PC-9 (cell line): ENCODE results near the gene FTO.

Experiments
- EZH2 ChIP-seq: fragments of 200-600 bp; sonication (generic); IDR thresholded peaks from 2 replicates; pipeline ENCODE4 v1.8.0; 2017; ENCODE audit warnings: antibody characterized with exemption, low read depth
- TF ChIP-seq, protein P1 (sequence below): fragments of 200-600 bp; sonication (generic); conservative IDR thresholded peaks from 2 replicates; pipeline ENCODE4 v1.6.1; 2017; ENCODE audit warnings: mixed run types, antibody characterized with exemption, mild to moderate bottlenecking, moderate library complexity

GRCh38 chr16:53911513-53911912 is 207.6 kb downstream of the FTO start:
- TF ChIP-seq, protein P1, sequence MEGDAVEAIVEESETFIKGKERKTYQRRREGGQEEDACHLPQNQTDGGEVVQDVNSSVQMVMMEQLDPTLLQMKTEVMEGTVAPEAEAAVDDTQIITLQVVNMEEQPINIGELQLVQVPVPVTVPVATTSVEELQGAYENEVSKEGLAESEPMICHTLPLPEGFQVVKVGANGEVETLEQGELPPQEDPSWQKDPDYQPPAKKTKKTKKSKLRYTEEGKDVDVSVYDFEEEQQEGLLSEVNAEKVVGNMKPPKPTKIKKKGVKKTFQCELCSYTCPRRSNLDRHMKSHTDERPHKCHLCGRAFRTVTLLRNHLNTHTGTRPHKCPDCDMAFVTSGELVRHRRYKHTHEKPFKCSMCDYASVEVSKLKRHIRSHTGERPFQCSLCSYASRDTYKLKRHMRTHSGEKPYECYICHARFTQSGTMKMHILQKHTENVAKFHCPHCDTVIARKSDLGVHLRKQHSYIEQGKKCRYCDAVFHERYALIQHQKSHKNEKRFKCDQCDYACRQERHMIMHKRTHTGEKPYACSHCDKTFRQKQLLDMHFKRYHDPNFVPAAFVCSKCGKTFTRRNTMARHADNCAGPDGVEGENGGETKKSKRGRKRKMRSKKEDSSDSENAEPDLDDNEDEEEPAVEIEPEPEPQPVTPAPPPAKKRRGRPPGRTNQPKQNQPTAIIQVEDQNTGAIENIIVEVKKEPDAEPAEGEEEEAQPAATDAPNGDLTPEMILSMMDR = no peak
- TF ChIP-seq EZH2 = no peak
